Measurements from ENCODE around the gene RHBDF1.

The RHBDF1 gene

DNA sequence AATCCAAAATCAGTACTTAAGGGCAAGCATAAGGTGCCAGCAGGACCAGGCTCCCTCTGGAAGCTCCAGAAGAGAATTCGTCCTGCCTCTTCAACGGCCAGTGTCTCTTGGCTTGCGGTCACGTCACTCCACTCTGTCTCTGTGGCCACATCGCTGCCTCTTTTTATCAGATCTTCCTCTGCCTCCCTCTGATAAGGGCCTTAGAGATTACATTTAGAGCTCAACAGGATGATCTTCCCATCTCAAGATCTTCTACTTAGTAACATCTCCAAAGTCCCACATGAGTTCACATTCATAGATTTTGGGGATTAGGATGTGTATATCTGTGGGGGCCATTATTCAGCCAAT lies 22.5 kb upstream of the RHBDF1 start:
- DNase-seq (ENCODE audit: low read depth in 3 of 3): no peak

DNA sequence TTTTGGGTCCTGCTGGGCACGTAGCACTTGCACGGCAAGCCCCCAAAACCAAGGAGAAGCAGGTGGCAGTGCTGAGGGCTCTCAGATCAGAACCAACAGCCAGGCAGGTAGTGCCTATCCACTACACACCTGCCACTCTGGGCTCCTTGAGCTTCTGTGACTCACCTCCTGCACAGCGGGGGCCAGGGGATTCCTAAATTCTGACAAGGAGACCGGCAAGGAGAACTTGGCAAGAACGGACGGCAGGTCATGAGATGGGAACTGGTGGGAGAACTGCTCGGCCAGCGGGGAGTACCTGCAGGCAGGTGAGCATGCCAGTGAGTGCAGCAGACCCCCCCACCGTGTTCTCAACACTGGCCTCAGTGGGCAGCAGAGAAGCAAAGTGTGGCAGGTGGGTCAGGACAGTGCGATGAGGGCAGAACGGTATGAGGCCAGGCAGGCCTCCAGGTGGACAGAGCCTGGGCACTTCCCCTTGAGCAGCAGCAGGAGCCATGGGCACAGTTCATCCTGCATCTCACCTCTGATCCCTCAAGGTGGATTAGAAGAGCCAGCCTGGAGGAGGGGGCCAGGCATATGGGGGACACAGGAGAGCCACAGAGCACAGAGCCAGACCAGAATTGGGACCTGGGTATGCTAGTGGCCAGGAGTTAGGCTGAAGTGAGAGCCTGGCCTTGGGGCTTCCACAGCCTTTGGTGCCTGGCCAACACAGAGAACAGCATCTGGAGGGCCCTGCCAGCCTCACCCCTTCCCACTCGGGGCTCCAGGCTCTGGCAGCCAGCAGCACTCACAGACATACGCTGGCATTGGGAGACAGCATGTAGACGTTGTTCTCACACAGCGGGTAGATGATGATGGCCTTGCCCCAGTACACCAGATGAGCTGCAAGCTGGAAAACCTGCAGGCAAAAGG lies 20.3 kb upstream of the RHBDF1 start:
- no peak for DNase-seq (ENCODE audit: low read depth in 3 of 3)

DNA sequence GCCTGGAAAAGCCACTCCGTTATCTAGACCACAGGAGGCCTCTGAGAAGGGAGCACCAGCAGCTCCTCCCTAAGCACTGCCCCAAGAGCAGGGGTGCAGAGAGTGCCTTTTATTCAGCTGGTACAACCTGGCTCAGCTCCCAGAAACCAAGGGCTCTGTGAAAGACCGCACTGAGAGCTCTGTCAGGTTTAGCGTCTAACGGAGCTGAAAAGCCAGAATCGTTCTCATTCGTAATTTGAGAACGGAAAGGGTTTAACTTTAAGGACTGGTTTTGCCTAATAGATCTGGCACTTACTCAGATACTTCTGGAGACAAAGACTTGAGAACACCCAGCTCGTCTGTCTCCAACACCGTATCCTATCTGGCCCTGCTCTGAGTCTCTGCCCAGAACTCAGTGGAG lies 19.1 kb upstream of the RHBDF1 start:
- no peak for DNase-seq (ENCODE audit: low read depth in 3 of 3)

DNA sequence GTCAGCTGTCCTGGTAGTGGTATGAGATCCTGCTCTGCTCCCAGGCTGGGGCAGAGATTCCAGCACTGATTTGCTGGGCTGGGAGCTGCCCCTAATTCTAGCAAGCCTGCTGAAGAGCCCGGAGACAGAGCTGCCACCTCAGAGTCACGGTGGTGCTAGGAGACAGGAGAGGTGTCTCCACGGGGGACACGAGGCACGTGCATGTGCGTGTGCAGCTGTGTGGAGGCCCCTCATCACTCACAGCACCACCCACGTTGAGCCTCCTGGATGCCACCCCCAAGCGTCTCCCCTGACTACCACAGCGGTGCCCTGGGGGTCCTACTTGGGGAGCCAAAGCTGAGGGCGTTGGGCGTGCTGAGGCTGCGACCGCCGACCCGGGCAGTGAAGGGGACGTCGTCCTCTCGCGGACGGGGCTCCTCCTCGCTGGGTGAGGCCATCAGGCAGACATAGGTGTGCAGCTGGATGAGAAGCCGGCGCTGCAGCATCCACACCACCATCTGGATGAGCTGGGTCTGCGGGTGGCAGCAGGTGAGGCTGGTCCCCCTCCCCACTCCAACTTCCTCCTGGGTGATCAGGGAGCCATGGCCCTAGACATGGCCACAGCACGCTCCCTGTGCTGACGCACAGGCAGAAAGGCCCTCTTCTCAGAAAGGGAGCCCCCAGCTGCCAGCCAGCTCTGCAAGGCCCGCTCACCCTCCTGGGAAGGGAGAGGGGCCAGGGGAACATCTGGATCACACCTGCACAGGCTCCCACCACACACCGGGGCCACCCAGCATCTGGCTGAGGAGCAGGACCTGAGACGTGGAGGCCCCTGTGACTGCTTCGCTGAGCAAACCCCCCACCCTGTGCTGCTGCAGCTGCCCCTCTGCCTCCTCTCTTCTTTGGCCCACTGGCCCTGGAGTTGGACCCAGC lies 17.2 kb upstream of the RHBDF1 start:
- no peak for DNase-seq (ENCODE audit: low read depth in 3 of 3)

DNA sequence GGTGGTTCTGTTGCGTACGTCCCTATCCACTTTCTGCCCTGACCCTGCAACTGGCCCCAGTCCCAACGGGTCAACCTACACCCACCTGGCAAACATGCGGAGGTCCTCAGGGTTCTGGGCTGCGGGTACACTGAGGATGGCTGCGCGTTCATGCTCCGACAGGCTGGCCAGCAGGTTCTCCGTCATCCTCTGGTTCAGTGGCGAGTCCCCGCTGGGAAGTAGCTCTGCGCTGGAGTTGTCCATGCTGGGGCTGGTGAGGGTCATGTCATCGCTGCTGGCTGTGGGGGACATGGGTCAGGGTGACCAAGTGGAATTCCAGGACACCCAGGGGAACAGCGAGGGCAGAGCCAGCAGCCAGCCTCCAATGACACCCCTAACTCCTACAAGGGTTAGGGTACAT lies 16.2 kb upstream of the RHBDF1 start:
- no peak for DNase-seq (ENCODE audit: low read depth in 3 of 3)

DNA sequence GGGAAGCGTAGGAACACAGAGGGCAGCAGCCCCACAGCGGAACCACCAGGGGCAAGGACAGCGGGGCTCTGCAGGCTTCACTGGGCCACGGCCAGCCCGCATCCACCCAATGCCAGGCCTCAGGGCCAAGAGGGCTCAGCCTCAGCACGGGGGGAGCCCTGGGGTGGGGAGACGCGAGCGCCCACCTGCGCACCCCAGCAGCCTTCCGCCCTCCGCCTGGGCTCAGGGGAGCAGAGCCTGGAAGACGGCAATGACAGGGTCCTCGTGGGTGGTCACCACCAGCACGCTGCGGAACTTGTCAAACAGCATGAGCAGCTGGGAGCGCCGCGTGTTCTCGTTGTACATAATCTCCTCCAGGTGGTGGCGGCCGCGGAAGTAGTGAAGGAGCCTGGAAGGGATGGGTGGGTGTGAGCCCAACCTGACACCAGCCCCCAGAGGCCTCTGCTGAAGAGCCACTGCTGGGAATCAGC lies 14.1 kb upstream of the RHBDF1 start:
- DNase-seq (ENCODE audit: low read depth in 3 of 3): no peak

DNA sequence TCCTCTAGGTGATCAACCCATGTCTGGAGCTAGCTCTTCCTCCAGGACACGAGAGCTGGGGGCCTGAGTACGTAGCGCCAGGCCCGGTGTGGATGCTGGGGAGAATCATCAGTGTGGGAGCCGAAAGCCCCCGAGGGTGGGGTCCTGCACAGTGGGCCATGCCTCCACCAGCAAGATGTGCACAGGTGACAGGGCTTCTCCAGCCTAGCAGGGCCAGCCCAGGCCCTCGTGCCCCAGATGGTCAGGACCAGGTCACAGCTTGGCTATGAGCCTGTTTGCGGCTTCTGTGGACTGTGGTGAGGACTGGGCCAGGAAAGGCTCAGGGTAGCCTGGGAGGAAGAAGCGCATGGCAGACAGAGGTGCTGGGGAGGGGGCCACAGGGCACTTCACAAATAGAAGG lies 13.4 kb upstream of the RHBDF1 start:
- DNase-seq (ENCODE audit: low read depth in 3 of 3): no peak

DNA sequence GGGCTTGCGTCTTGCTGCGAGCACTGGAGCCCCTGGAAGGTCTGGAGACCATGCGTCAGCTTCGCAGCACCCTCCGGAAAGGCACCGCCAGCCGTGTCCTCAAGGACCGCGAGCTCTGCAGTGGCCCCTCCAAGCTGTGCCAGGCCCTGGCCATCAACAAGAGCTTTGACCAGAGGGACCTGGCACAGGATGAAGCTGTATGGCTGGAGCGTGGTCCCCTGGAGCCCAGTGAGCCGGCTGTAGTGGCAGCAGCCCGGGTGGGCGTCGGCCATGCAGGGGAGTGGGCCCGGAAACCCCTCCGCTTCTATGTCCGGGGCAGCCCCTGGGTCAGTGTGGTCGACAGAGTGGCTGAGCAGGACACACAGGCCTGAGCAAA lies 13.0 kb upstream of the RHBDF1 start:
- no peak for DNase-seq (ENCODE audit: low read depth in 3 of 3)

DNA sequence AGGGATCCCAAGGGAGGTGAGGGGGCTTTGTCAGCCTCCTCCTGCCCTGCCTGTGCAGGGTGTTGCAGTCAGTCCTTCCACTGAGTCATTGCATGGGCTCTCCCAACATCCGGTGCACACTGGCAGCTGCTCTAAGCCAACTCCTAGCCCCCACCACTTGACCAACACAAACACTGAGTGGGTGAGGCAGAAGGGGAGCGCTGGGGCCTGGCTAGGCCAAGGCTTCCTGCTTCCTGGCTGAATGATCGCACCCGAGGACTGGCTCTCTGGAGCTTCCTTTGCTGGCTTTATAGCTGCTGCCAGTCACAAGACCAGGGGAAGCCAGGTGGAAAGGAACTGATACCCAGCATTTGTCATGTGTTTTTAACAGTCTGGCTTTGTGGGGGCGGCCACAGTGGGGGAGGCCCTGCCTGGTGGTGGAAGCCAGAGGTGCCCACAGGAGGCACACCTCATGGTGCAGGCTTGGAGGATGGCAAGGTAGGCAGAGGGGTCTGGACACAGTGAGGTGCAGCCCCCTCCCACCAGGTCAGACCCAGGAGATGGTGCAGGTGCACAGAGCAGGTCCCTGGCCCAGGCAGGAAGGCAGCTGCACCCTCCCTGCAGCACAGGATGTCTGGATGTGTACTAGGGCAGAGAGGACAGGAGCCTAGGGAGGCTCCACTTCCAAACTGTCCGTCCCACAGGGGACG lies 12.4 kb upstream of the RHBDF1 start:
- DNase-seq (ENCODE audit: low read depth in 3 of 3): peak; percentile 23 to 53 (median 47)

DNA sequence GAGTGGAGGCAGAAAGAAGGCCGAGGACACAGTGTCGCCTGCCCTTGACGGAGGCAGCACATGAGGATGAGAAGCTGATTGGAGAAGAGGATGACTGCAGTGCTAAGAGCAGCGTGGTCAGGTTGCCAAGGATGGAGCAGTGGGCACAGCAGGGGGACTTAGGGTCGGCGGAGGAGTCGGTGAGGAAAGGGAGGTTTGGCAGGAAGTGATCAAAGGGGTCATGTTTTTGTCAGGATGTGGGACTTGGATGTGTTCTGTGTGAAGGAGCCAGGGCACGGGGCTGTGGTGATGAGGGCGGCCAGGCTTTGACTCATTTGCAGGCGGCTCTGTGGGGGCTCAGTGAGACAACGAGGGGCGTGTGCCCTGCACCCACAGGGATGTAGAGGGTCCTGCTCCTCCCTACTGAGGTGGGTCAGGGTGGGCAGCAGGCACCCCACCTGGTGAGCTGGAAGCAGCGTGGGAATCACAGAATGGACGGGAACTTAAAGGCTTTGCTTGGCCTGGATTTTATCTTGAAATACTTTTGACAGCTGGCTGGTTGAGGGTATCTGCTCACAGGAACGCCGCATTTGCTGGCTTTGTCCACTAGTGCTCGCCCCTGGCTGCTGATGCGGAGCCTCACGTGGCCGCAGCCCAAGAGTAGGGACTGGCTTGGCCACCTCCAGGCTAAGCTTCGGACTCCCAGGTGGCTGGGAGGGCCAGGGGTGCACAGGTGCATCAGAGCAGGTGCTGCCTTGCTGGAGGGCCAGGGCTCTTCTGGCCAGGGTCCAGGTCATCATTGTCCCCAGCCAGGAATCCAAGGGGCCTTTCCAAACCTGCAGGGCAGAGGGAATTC lies 11.6 kb upstream of the RHBDF1 start:
- DNase-seq (ENCODE audit: low read depth in 3 of 3): no peak

DNA sequence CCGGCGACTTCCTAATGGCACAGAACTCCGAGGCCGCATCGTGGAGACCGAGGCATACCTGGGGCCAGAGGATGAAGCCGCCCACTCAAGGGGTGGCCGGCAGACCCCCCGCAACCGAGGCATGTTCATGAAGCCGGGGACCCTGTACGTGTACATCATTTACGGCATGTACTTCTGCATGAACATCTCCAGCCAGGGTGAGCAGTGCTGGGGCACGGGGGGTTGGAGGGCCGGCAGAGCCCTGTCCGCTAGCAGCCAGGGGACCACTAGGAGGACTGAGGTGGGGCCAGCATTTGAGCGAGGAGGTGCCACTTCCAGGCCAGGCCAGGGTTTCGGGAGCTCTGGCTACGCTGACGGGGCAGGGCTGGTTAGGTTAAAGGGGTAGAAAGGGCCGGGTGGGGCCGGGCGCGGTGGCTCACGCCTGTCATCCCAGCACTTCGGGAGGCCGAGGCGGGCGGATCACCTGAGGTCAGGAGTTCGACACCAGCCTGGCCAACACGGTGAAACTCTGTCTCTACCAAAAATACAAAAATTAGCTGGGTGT lies 10.7 kb upstream of the RHBDF1 start:
- no peak for DNase-seq (ENCODE audit: low read depth in 3 of 3)

DNA sequence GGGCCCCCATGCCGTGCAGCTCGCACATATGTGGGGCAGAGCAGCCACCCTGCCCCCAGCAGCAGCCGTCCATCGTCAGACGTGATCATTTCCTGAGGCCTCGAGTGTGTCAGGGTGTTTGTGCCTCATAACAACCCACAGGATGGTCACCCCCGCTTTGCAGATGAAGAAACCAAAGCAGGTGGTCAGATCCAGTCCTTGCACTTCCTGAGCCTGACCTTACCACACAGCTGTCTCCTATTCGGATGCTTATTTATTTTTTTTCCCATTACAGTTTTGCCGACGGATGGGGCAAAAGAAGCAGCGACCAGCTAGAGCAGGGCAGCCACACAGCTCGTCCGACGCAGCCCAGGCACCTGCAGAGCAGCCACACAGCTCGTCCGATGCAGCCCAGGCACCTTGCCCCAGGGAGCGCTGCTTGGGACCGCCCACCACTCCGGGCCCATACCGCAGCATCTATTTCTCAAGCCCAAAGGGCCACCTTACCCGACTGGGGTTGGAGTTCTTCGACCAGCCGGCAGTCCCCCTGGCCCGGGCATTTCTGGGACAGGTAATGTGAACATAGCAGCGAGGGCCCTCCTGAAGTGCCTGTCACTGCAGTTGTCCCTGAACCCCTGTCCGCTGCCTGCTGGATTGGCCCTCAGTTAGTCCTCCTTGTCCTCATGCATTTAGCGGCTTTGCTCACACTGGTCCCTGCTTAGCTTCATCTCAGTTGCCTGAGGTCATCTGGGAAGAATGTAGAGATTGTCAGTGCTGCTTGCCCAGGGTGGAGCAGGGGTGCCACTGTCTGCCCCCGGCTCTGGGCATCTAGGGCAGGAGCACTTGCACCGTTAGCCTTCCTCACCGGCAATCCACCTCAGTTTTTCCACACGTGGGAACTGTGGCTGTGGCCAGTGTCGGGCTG lies 7.0 kb upstream of the RHBDF1 start:
- no peak for DNase-seq (ENCODE audit: low read depth in 3 of 3)

DNA sequence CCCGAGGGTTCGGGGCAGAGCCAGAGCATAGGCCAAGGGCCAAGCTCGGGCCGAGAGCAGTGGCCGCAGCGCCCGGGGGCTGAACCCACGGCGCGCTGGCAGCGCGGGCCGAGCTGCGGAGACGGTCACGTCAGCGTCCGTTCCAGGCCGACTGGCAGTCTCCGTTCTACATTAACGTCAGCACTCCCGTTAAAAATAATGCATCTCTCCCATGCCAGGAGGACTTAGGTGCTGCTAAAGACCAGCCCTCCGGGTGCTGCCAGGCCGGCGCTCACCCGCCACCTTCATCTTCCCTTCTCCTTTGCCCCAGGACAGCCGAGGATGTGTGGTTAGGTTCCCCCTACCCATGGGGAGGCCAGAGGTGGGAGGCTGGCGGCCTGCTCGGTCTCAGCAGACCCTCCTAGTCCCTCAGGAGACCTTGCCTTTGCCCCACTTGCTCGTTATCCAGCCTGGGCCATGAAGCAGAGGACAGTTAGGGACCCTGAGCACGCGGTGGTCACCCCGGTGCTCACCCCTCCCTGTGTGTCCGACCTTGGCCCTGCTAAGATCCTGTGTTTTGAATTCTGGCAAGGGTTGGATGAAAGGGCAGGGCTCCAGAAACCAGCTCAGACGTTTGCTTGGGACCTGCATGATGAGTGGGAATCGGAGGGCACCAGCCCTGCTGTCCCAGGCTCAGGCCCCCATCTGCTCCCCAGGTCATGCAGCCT lies 6.2 kb upstream of the RHBDF1 start:
- peak in 1 of 3 donors; percentile 19 for DNase-seq (ENCODE audit: low read depth in 3 of 3)

DNA sequence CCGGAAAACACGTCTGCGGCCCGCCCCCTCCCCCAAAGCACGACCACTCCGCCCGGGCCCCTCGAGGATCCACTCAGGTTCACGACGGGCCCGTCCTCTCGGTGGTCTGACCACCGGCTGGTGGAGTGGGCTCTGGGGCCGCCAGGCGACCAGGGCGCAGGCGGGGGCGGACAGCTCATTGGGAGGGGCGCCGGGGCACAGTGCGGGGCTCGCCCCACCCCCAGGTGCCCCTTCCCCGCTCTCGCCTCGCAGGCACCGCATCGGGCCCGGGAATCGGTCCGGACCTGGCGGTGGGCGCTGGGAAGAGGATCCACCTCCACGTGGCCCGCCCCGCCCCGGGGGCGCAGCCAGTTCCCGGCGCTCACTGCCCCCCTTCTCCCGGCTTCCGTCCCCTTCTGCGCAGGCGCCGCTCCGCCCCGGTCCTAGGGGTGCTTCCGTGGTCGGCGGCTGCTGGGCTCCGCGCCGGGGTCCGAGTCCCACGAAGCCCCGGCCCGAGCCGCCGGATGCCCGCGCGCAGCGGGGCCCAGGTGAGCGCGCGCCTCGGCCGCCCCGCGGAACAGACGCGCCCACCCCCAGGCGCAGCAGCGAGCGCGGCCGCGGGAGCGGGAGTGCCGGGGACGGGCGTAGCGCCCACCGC lies 5.5 kb upstream of the RHBDF1 start, which contains the start of gene MPG:
Gene MPG (plus strand): TSS at position 419 of the 637 bp plus-strand sequence. CDS start 85 bp downstream, at position 504.
- DNase-seq (ENCODE audit: low read depth in 3 of 3): peak; percentile 58 to 78 (median 72)

DNA sequence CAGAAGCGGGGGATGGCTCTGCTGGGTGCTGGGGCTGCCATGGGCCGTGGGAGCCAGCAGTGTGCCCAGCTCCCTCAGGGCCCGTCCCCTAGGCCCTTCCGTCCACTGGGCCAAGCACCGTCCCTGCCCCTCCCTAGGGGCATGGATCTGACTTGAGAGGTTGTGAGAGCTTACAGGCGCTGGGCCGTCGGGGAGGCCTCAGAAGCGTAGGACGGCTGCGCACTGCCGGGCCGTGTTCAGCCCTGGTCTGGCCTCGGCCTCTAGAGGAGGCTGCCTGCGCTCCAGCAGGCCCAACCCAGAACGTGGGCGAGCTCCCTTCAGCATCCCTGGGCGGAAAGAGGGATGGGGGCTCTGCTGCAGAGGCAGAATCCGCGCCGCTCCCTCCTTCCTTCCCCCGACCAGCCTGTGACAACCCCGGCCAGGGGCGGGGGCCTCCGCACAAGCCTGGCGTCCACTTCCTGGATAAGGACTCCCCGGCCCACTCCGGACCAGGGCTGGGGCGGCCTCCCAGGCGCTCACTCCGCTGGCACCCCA lies 4.9 kb upstream of the RHBDF1 start:
- peak in 2 of 3 donors; percentile 12 to 31 for DNase-seq (ENCODE audit: low read depth in 3 of 3)

DNA sequence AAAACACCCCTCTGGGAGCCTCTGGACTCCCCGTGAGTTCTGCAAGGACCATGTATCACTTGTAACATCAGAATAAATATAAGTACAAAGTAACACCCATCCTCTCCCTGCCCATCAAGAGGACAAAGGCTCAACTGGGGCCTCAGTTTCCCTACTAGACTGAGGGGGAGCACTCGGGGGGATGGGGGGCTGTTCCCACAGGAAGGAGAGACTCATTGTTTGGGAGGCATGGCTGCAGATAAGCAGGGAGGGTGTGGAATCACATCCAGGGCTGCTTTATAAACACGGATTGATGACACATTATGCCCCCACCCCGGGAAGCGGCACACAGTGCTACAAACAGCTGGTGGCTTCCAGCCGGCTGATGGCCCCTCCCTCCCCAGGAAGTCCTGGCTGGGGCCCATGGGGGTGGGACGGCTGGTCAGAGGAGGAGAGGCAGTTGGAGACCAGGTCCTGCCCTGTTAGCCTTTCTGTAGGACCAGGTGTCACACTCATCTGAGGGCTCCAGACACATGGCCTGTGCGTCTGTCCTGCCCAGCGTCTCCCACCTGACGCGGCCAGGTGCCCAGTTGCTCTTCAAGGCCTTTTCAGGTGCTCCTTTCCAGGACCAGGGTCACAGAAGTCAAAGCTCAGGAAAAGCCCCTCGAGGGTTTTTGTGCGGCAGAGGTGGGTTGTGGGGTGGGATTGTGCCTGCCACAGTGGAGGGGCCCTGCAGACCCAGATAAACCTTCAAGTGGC lies 4.3 kb upstream of the RHBDF1 start:
- no peak for DNase-seq (ENCODE audit: low read depth in 3 of 3)
